T-cell (primary cell): Measurements from ENCODE around the gene KCNJ2. TPM values are rescaled to one million over a fixed set of nuclear protein-coding genes. Genes with fewer than 3 reads are reported as not detected.

Source experiments
- ATAC-seq, 4 experiments: fragments of 200-7000 bp in 3 of 4; fragments of 150-1000 bp in 1 of 4; cut with Tn5 transposase; replicated peaks in 1 of 4; 1 replicate in 3 of 4; 2 replicates in 1 of 4; pipeline ENCODE4 v1.10.0; 2021; ENCODE audit warnings: moderate library complexity in 3 of 4, mild to moderate bottlenecking in 2 of 4, moderate number of reproducible peaks in 1 of 4
- CTCF ChIA-PET, 2 donors: fragments of 300-600 bp; sonication (Branson Sonifier 250); formaldehyde crosslinking; loops; one replicate each; lab custom pipeline; 2022; ENCODE audit warnings: antibody characterized with exemption in 2 of 2; lab: Charles Lee
- POLR2A ChIA-PET, 2 donors: fragments of 300-600 bp; sonication (Branson Sonifier 250); formaldehyde crosslinking; loops; one replicate each; lab custom pipeline; 2022; ENCODE audit warnings: antibody characterized with exemption in 2 of 2; lab: Charles Lee
- DNase-seq, 35 experiments: peaks; one replicate each; pipeline versions ENCODE4 v3.0.0 to v3.0.0-alpha.2; 2013 to 2023
- H3K27ac ChIP-seq: one replicate; pipeline ENCODE4 v1.5.1; 2013; ENCODE audit warnings: low read length
- H3K27me3 ChIP-seq, 2 experiments: replicated peaks in 1 of 2; 1 replicate in 1 of 2; 2 replicates in 1 of 2; pipeline versions ENCODE4 v1.6.1 to v1.7.0; 2013; ENCODE audit warnings: low read length in 1 of 2, mixed read lengths in 1 of 2; ENCODE audit not compliant: control insufficient read depth in 2 of 2, insufficient read depth in 2 of 2; ENCODE audit errors: extremely low read depth in 1 of 2
- H3K36me3 ChIP-seq, 2 donors: 1 replicate in 1 of 2; 2 replicates in 1 of 2; pipeline versions ENCODE4 v1.6.1 to v1.7.0; 2013; ENCODE audit warnings: low read length in 1 of 2; ENCODE audit not compliant: control insufficient read depth in 2 of 2, insufficient read depth in 1 of 2; ENCODE audit errors: extremely low read depth in 1 of 2
- H3K4me1 ChIP-seq, 2 experiments: 1 replicate in 1 of 2; 2 replicates in 1 of 2; pipeline versions ENCODE4 v1.6.1 to v1.7.0; 2013; ENCODE audit warnings: low read length in 2 of 2, mixed read lengths in 1 of 2; ENCODE audit not compliant: insufficient read depth in 2 of 2, control insufficient read depth in 1 of 2; ENCODE audit errors: extremely low read depth in 1 of 2
- H3K4me3 ChIP-seq, 2 donors: 1 replicate in 1 of 2; 2 replicates in 1 of 2; pipeline versions ENCODE4 v1.5.1 to v1.7.0; 2013; ENCODE audit warnings: mild to moderate bottlenecking in 2 of 2, low read length in 1 of 2, moderate library complexity in 1 of 2; ENCODE audit not compliant: control insufficient read depth in 1 of 2; ENCODE audit errors: extremely low read depth in 1 of 2
- H3K9me3 ChIP-seq: 2 replicates; pipeline ENCODE4 v1.7.0; 2013
- H3K27ac Mint-ChIP-seq, 2 donors: one replicate each; pipeline ENCODE4 v1.8.0; 2020 to 2021; ENCODE audit warnings: mild to moderate bottlenecking in 2 of 2, mixed read lengths in 2 of 2
- H3K27me3 Mint-ChIP-seq, 2 donors: one replicate each; pipeline ENCODE4 v1.8.0; 2021 to 2022; ENCODE audit warnings: mixed read lengths in 2 of 2
- H3K36me3 Mint-ChIP-seq: one replicate; pipeline ENCODE4 v1.8.0; 2021; ENCODE audit warnings: mixed read lengths
- H3K4me1 Mint-ChIP-seq, 3 donors: one replicate each; pipeline ENCODE4 v1.8.0; 2020 to 2022; ENCODE audit warnings: mixed read lengths in 3 of 3, mild to moderate bottlenecking in 1 of 3
- H3K4me3 Mint-ChIP-seq, 3 donors: one replicate each; pipeline ENCODE4 v1.8.0; 2020 to 2022; ENCODE audit warnings: mild to moderate bottlenecking in 3 of 3, mixed read lengths in 3 of 3, moderate library complexity in 3 of 3
- H3K9me3 Mint-ChIP-seq, 3 donors: one replicate each; pipeline ENCODE4 v1.8.0; 2020 to 2022; ENCODE audit warnings: mixed read lengths in 3 of 3
- WGBS: methylation state at CpG from one replicate; pipeline ENCODE4 v1.1.5; 2013; ENCODE audit warnings: missing lambda C conversion rate; ENCODE audit not compliant: insufficient coverage; 5-methylcytosine and 5-hydroxymethylcytosine counted together
- total RNA-seq, 35 experiments: library from RNA in 6 of 35; stranded (reverse) in 6 of 35; fragments of 120-200 nt in 1 of 35; gene quantifications; one replicate each; pipeline versions ENCODE4 v1.2.1 to v1.2.4 and lab custom pipeline; 2013 to 2026

KCNJ2 gene
- total RNA-seq, 5 donors from 2014 or later (not counting 1 experiment from before 2014, with no cell fraction given), result 0.07 to 0.09 TPM; not detected in 3

- no peaks in the 10 kb centered on the region for H3K9me3 Mint-ChIP-seq
- Histone ChIP-seq H3K4me3 (no peak overlapping the region), H3K9me3 (no peaks in the 10 kb centered on the region), H3K27me3 (no peaks in the 10 kb centered on the region), H3K27ac (no peak overlapping the region), H3K4me1 (no peaks in the 10 kb centered on the region), H3K36me3 (no peaks in the 10 kb centered on the region)
- no peaks in the 10 kb centered on the region for H3K36me3 Mint-ChIP-seq
- no peaks in the 10 kb centered on the region for H3K27me3 Mint-ChIP-seq
- DNase-seq (no peak), ATAC-seq (no peak)
- WGBS, result no CpG with 5 or more reads among the region's 1 CpG
- no peak overlapping the region for H3K27ac Mint-ChIP-seq
- H3K4me3 Mint-ChIP-seq, result no peak overlapping the region
- CTCF ChIA-PET, result no interaction called here
- peaks cover 12 to 15% (median 13%) of the 10 kb centered on the region in 3 donors for H3K4me1 Mint-ChIP-seq
- POLR2A ChIA-PET, result no interaction called here
Observed at GRCh38 chr17:70134777-70135176, 34.6 kb upstream of the KCNJ2 start.

GRCh38 chr17:70136131-70136530 lies 33.2 kb upstream of the KCNJ2 start:
- ChIA-PET CTCF (interaction anchor here in 1 of 2 donors (0.7 kb wide), 1 partner anchor 554 kb away, joined by 3 read pairs; no protein-coding TSS in a partner anchor), POLR2A (interaction anchor here in 1 of 2 donors (0.6 to 0.8 kb wide), 2 partner anchors 10 to 41 kb away, joined by 4 read pairs; no protein-coding TSS in a partner anchor)
- no peaks in the 10 kb centered on the region for H3K36me3 ChIP-seq
- H3K27me3 Mint-ChIP-seq, result no peaks in the 10 kb centered on the region
- no CpG with 5 or more reads among the region's 5 CpGs for WGBS
- no peak for ATAC-seq
- no peaks in the 10 kb centered on the region for H3K36me3 Mint-ChIP-seq
- no peak overlapping the region for H3K4me3 ChIP-seq
- H3K4me1 Mint-ChIP-seq, result peaks cover 12 to 15% (median 13%) of the 10 kb centered on the region in 3 donors
- no peak for DNase-seq
- H3K9me3 ChIP-seq, result no peaks in the 10 kb centered on the region
- no peaks in the 10 kb centered on the region for H3K4me1 ChIP-seq
- H3K27ac ChIP-seq, result no peak overlapping the region
- no peaks in the 10 kb centered on the region for H3K27me3 ChIP-seq
- no peak overlapping the region for H3K4me3 Mint-ChIP-seq
- H3K27ac Mint-ChIP-seq, result no peak overlapping the region
- H3K9me3 Mint-ChIP-seq, result no peaks in the 10 kb centered on the region

- no peak for DNase-seq
Observed at GRCh38 chr17:70137451-70138230, 31.7 kb upstream of the KCNJ2 start.

GRCh38 chr17:70138291-70138865 lies 31.0 kb upstream of the KCNJ2 start:
- no peaks in the 10 kb centered on the region for H3K4me1 ChIP-seq
- WGBS, result 100% methylated on average over 1 of the region's 3 CpGs
- H3K9me3 Mint-ChIP-seq, result no peaks in the 10 kb centered on the region
- ChIA-PET CTCF (no interaction called here), POLR2A (no interaction called here)
- H3K27ac Mint-ChIP-seq, result no peak overlapping the region
- no peaks in the 10 kb centered on the region for H3K27me3 ChIP-seq
- no peaks in the 10 kb centered on the region for H3K9me3 ChIP-seq
- no peaks in the 10 kb centered on the region for H3K36me3 ChIP-seq
- ATAC-seq, result no peak
- DNase-seq, result no peak
- no peaks in the 10 kb centered on the region for H3K36me3 Mint-ChIP-seq
- no peak overlapping the region for H3K4me3 ChIP-seq
- H3K4me3 Mint-ChIP-seq, result no peak overlapping the region
- H3K4me1 Mint-ChIP-seq, result peaks cover 12 to 15% (median 13%) of the 10 kb centered on the region in 3 donors
- no peak overlapping the region for H3K27ac ChIP-seq
- H3K27me3 Mint-ChIP-seq, result no peaks in the 10 kb centered on the region

More at GRCh38 chr17:70137451-70138230, 31.7 kb upstream of the KCNJ2 start:
- Histone ChIP-seq H3K27me3 (no peaks in the 10 kb centered on the region), H3K4me3 (peak overlapping the region in 1 of 2 donors; percentile 6), H3K9me3 (no peaks in the 10 kb centered on the region), H3K4me1 (no peaks in the 10 kb centered on the region), H3K36me3 (no peaks in the 10 kb centered on the region), H3K27ac (no peak overlapping the region)
- no peak overlapping the region for H3K27ac Mint-ChIP-seq
- ChIA-PET POLR2A (no interaction called here), CTCF (interaction anchor here in 1 of 2 donors (0.6 kb wide), 1 partner anchor 501 kb away, joined by 4 read pairs; no protein-coding TSS in a partner anchor)
- 17% methylated on average over 5 of the region's 9 CpGs for WGBS
- H3K36me3 Mint-ChIP-seq, result no peaks in the 10 kb centered on the region
- ATAC-seq, result peak in 1 of 4 experiments; percentile 51
- H3K27me3 Mint-ChIP-seq, result no peaks in the 10 kb centered on the region
- H3K4me3 Mint-ChIP-seq, result peak overlapping the region; percentile 60 to 75 (median 74)
- no peaks in the 10 kb centered on the region for H3K9me3 Mint-ChIP-seq
- H3K4me1 Mint-ChIP-seq, result peaks cover 12 to 15% (median 13%) of the 10 kb centered on the region in 3 donors

GRCh38 chr17:70139449-70139993 lies 29.8 kb upstream of the KCNJ2 start:
- ChIA-PET POLR2A (no interaction called here), CTCF (no interaction called here)
- no peaks in the 10 kb centered on the region for H3K4me1 ChIP-seq
- WGBS, result 100% methylated on average over 1 of the region's 3 CpGs
- H3K4me1 Mint-ChIP-seq, result peaks cover 12 to 15% (median 13%) of the 10 kb centered on the region in 3 donors
- H3K4me3 Mint-ChIP-seq, result no peak overlapping the region
- DNase-seq (no peak), ATAC-seq (no peak)
- no peaks in the 10 kb centered on the region for H3K9me3 Mint-ChIP-seq
- no peaks in the 10 kb centered on the region for H3K27me3 Mint-ChIP-seq
- no peaks in the 10 kb centered on the region for H3K36me3 Mint-ChIP-seq
- H3K9me3 ChIP-seq, result no peaks in the 10 kb centered on the region
- H3K36me3 ChIP-seq, result no peaks in the 10 kb centered on the region
- no peak overlapping the region for H3K27ac ChIP-seq
- no peak overlapping the region for H3K4me3 ChIP-seq
- H3K27ac Mint-ChIP-seq, result no peak overlapping the region
- H3K27me3 ChIP-seq, result no peaks in the 10 kb centered on the region

- no CpG with 5 or more reads among the region's 6 CpGs for WGBS
- no peak overlapping the region for H3K4me3 Mint-ChIP-seq
- no peaks in the 10 kb centered on the region for H3K36me3 Mint-ChIP-seq
- ChIA-PET CTCF (interaction anchor here in 1 of 2 donors (1.7 kb wide), 1 partner anchor 576 kb away, joined by 4 read pairs; no protein-coding TSS in a partner anchor), POLR2A (no interaction called here)
- Histone ChIP-seq H3K27ac (no peak overlapping the region), H3K9me3 (no peaks in the 10 kb centered on the region), H3K4me1 (no peaks in the 10 kb centered on the region), H3K27me3 (no peaks in the 10 kb centered on the region), H3K36me3 (no peaks in the 10 kb centered on the region), H3K4me3 (no peak overlapping the region)
- ATAC-seq, result no peak
- no peaks in the 10 kb centered on the region for H3K4me1 Mint-ChIP-seq
- H3K27ac Mint-ChIP-seq, result no peak overlapping the region
- H3K9me3 Mint-ChIP-seq, result no peaks in the 10 kb centered on the region
- peaks cover 0 to 7% of the 10 kb centered on the region in 2 donors for H3K27me3 Mint-ChIP-seq
- DNase-seq, result peak in 1 of 35 experiments; percentile 18
Observed at GRCh38 chr17:70144260-70144846, 25.0 kb upstream of the KCNJ2 start.
